Breast epithelium (tissue), 3 donors: ENCODE results near the gene OR4D9.

Experiments used
- POLR2A ChIP-seq: fragments of 450-650 bp; IDR thresholded peaks from one replicate; pipeline ENCODE4 v1.6.1; 2016; ENCODE audit warnings: antibody characterized with exemption, mild to moderate bottlenecking, moderate library complexity
- POLR2AphosphoS5 ChIP-seq, 3 donors: sonication (generic); formaldehyde crosslinking; IDR thresholded peaks; one replicate each; pipeline ENCODE4 v1.6.1; 2017; ENCODE audit warnings: antibody characterized with exemption in 3 of 3
- TF ChIP-seq, protein P1 (sequence below), 3 donors: fragments of 450-650 bp; IDR thresholded peaks; one replicate each; pipeline ENCODE4 v1.5.1; 2016 to 2017; ENCODE audit warnings: antibody characterized with exemption in 3 of 3, mild to moderate bottlenecking in 3 of 3, moderate library complexity in 3 of 3

DNA sequence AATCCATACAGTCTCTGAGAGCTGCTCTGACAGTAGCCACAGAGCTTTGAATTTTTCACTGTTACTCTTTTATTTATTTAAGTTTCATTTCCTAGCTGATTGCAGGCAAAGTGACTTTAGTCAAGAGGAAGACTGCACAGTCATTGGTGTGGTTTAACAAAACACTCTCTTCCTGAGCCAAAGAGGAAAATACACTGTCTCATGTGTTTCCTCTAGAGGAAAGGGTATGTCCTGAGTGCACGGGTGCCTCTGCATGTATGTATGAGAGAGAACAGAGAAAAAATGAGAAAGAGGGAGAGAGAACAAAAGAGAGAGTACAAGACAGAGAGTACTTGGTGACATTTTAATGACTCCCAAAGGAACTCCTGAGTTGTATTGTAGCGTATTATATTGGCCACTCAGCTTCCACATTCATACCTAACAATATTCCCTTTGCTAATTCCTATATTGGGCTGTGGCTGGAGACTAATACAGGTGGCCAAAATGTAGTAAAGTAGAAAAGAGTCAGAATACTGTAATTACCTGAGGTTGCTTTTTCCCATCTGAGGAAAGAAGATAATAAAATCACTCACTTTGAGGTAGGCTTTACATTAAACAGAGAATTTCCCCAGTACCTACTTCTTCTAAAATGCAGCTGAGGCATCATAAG, at the start of gene OR4D9:
- TF ChIP-seq, protein P1, sequence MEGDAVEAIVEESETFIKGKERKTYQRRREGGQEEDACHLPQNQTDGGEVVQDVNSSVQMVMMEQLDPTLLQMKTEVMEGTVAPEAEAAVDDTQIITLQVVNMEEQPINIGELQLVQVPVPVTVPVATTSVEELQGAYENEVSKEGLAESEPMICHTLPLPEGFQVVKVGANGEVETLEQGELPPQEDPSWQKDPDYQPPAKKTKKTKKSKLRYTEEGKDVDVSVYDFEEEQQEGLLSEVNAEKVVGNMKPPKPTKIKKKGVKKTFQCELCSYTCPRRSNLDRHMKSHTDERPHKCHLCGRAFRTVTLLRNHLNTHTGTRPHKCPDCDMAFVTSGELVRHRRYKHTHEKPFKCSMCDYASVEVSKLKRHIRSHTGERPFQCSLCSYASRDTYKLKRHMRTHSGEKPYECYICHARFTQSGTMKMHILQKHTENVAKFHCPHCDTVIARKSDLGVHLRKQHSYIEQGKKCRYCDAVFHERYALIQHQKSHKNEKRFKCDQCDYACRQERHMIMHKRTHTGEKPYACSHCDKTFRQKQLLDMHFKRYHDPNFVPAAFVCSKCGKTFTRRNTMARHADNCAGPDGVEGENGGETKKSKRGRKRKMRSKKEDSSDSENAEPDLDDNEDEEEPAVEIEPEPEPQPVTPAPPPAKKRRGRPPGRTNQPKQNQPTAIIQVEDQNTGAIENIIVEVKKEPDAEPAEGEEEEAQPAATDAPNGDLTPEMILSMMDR (IDR thresholded peaks at IDR 0.05) = no peak
- TF ChIP-seq POLR2A (no peak), POLR2AphosphoS5 (IDR thresholded peaks at IDR 0.05) (no peak)
